HG02885 (cell line): Measurements from ENCODE around the gene GPR89A.
A peak's percentile ranks its signal among the peaks of the same experiment; 100 is the strongest.
"Not testable (repeated sequence)": the region's sequence is repeated elsewhere in the genome, so short reads cannot be mapped to it uniquely, and the experiment has no call there.

Experiments
- ATAC-seq: cut with Tn5 transposase; IDR thresholded peaks from one replicate; pipeline ENCODE4 v1.9.1; 2021; ENCODE audit warnings: mild to moderate bottlenecking; ENCODE audit not compliant: unreplicated experiment, poor library complexity

GPR89A gene

DNA sequence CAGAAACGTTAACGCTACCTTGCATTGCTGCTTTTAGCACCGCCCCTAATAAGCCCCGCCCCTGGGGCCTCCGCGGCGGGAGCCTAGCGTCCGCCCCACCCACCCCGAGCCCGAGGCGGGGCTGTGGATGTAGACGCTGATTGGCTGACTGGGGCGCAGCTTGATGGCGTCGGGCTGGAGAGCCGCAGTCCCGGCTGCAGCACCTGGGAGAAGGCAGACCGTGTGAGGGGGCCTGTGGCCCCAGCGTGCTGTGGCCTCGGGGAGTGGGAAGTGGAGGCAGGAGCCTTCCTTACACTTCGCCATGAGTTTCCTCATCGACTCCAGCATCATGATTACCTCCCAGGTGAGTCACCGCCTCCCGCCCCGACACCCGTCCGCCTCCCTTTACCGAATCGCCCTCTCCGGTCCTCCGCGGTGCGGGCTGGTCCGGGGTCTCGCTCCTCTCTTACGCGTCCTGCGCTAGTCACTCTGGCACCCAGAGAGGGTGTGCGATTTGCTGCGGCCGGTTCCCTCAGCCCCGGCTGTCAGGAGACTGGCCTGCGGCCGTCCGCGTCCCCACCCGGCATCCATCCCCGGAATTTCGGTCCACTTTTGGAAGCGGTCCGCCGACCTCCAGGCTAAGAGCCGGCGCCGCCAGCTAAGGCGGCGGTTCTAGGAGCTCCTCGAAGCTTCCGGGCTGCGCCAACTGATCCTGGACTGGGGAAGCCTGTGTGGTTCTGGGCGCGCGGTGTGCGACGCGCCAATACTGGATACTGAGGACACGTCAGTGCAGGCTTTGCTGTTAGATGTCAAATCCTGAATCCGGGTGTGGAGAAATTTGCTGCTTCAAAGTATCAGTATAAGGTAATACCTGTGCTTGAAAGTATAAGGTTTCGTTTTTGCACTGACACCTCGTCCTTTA lies at the start of gene GPR89A:
GPR89A (plus strand) TSS at position 156 of the 901 bp plus-strand sequence; CDS start at position 302, 146 bp downstream.
- peak; percentile 94 for ATAC-seq

DNA sequence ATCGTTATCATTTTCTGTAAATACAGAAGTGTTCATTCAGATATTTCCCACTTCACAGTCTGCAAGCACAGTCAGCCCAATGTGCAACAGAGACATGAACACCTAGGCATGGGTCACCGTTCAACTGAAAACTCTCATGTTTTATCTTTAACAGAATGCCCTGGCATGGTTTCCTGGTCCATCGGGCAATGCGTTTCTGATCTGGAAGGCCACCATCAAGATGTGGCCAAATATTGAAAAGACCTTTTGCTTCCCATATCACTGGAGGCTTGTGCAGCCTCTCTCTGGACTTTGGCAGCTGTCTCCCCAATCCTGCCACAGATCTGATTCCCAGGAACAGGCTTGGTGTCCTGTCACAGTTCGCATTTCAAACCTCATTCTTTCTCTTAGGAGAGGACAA lies 21.0 kb upstream of the GPR89A start:
- not testable (repeated sequence) for ATAC-seq

DNA sequence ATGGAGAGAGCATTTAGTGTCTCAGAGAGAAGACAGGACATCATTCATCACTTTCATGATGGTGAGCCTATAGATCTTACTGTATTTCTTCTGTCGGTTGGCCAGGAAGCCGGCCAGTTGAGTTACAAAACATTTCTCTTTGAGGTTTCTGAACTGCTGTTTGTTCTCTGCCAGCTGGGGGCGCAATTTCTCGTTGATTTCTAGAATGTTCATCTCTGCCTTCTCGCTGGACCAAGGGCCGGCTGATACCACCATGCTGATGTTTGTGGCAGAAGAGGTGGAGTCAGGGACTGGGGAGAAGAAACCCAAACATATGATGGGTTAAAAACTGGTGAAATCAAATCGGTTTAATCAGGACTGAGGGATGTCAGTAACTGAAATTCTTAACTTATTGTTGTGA lies 17.0 kb upstream of the GPR89A start:
- ATAC-seq, result not testable (repeated sequence)

DNA sequence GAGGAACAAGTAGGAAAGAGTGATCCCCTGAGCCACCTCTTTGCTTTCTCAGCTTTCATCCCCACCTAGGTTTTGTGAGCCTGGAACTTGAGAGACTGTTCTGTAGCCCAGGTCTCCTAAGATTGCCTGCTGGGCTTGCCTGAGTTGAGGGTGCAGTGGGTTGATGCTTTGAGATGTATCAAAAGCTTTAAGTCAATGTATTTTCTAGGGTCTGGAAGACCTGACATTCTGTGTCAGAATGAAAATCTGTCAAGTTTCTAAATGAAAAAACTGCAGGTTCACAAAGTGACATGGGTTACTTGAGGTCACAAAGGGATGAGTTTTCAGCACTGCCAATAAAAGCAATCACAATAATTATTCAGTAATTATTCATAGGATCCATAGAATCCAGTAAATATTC lies 15.4 kb upstream of the GPR89A start:
- ATAC-seq, result not testable (repeated sequence)

DNA sequence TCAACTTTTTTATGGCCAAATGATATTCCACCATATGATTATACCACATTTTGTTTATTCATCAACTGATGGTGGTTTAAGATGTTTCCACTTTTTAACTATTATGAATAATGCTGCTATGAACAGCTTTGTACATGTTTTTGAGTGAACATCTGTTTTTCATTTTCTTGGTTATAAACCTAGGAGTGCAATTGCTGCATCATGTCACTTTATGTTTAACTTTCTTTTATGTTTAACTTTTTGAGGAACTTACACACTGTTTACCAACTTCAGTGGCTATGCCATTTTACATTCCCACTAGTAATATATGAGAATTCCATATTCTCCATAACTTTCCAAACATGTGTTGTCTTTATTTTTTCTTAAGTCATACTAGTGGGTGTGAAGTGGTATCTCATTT lies 12.4 kb upstream of the GPR89A start:
- ATAC-seq, result not testable (repeated sequence)

DNA sequence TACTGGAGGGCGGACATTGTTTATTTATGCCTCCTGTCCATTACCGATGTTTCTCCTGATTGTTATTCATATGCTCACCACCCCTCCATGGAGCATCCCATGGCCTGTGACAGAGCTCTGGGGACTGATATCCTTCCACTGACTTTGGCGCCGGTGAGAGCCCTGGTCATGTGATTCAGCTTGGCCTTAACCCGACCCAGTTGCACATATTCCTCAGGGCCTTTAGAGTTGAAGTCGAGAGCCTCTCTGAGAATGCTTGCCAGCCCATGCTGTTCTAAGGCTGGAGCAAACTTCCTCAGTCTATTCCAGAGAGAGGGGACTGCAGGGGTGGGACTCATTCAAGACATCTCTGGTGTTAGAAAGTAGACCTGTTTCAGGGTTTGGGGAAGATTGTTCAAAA lies 11.6 kb upstream of the GPR89A start:
- ATAC-seq, result not testable (repeated sequence)

DNA sequence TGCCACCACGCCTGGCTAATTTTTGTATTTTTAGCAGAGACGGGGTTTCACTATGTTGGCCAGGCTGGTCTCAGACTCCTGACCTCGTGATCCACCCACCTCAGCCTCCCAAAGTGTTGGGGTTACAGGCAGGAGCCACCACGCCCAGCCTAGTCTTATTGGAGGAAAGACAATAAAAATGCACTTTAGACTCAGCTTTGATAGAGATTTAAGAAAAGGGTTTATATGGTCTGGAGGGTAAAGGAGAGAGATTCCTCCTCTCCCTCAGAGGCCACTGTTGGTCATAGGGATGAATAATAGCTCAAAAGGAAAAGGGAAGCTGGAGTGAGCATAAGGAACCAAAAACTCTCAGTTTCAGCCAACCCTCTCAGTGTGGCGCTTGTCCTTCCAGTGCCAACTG lies 8.4 kb upstream of the GPR89A start:
- ATAC-seq, result not testable (repeated sequence)

DNA sequence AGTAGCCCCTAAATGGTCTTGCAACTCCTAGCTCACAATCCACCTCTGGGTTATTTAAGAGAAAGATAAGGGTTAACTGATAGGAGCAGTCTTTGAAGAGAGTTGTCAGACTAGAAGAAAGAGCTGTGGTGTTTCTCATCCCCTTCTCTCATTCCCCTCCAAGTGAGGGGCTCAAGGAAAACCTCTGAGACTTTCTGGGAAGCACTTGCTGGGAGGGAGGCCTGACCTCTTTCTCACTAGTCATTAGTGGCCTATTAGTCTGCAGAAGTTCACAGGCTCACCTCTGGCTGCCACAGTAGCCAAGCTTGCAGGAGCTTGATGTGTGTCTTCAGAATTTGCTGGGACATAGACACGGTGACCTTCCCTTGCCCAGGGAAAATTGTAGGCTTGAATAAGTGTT lies 6.2 kb upstream of the GPR89A start:
- no peak for ATAC-seq

DNA sequence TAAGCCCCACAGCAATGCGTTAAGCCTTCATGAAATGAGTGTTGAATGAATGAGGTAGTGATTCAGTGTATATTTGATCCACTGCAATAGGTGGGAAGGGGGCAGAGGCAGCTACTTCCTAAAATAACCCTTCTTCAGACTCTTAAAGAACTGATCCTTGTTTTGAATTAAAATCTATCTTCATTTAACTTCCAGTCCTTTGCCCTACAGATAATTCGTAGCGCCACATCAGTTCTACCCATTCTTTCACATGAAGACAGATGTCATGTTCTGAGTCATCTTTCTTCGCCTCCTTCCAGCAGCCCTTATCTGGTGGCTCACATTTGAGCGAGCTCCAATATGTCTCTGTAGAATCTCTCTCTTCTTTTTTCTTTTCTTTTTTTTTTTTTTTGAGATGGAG lies 948 bp upstream of the GPR89A start:
- not testable (repeated sequence) for ATAC-seq

DNA sequence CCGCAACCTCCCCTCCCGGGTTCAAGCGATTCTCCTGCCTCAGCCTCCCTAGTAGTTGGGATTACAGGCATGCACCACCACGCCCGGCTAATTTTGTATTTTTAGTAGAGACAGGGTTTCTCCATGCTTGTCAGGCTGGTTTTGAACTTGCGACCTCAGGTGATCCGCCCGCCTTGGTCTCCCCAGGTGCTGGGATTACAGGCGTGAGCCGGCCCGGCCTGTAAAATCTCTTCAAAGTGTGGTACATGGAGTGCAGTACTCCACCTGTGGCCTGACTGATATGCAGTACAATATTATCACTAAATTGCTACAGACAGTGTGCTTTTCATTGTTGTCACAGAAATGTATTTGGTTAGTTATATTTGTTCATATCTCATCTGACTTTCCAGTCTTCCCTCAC lies 499 bp upstream of the GPR89A start:
- not testable (repeated sequence) for ATAC-seq

DNA sequence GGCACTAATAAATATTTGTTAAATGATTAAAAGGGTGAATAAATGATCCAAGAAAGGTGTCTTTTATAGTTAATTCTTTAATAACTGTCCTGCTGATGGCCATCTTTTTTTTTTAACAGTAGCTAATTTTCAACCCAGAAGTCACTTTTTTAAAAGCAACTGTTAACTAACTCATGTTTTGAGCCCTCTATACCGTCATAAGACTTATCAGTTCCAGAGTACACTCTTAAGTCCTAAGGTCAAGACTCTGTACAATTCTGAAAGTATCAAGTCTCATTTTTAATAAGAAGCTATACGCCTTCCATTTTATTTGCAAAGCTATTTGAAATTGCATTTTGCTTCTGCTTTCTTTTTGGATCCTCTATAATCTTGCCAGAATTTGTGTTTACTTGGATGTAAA lies 3.0 kb downstream of the GPR89A start:
- ATAC-seq, result not testable (repeated sequence)

DNA sequence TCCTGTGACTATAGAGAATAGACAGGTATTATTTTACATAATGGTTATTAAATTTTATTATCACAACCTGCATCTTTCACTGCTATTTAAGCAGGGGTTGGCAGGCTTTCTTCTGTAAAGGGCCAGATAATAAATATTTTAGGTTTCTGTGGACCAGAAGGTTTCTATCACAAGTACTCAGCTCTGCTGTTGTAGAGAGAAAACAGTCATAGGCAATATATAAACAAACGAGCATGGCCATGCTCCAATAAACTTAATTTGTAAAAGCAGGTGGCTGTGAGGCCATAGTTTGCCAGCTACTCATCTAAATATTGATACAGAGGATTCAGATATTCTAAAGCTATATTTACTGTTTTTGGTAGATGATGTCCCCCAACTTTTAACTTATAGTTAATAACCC lies 12.3 kb downstream of the GPR89A start:
- not testable (repeated sequence) for ATAC-seq

DNA sequence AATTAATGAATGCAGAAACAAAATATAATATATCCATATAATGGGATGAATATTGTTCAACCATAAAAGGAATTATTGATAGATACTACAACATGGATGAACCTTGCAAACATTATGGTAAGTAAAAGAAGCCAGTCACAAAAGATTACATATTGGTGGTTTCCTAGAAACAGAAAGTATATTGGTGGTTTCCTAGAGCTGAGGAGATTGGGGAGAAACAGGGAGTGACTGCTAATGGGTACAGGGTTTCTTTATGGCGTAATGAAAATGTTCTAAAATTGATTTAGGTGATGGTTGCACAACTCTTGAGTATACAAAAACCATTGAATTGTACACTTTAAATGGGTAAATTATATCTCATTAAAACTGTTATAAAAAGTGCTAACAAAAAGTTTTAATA lies 14.4 kb downstream of the GPR89A start:
- ATAC-seq, result not testable (repeated sequence)

DNA sequence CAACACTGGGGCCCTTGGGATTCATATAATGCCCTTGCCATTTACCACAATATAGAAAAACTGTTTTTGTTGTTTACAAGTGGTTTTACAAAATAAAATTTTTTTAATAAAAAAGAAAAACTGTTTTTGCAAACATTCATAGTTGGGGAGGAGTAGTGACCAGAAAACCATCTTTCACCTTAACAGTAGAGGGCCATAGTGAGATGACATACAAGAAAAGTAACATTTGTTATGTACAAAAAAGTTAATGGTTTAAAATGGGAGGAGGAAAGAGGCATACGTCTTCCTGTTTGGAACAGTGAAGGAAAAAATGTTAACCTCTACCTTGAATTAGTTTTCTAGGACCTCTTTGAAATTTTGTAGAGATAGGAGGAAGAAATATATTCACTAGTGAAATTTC lies 28.4 kb downstream of the GPR89A start:
- ATAC-seq, result not testable (repeated sequence)

DNA sequence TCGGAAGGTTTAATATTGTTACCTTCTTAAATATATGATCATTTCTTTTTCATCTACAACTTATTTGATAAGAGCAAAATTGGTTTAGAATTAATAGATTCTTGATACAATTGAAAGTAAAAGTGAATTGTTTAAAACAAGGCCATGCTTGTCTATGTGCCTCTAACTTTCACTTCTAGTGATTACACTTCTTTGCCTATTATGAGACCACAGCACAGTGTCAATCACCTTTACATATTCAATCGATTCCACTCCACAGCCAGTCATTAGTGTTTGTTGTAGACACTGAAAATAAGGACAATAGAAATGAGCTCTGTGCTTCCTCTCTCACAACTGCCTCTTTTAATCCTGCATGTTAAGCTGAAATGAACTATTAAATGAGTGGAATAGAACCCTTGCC lies 34.1 kb downstream of the GPR89A start:
- ATAC-seq, result not testable (repeated sequence)

DNA sequence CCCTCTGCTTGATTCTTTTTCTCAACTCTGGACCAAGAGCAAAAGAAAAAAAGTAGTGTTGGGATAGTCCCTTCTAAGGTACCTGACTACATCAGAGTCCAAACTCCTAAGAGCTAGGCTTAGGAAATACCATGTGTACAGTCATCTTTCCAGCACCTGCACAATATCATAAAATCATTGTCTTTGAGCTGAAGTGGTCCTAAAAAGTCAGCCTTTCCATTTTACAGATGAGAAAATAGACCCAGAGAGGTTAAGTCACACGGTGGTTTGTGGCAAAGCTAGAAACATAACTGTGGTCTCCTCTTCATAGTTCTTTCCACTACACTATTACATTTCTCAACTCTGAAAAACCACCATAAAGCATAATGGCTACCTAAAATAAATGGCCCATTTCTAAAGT lies 36.2 kb downstream of the GPR89A start:
- ATAC-seq, result peak; percentile 59

DNA sequence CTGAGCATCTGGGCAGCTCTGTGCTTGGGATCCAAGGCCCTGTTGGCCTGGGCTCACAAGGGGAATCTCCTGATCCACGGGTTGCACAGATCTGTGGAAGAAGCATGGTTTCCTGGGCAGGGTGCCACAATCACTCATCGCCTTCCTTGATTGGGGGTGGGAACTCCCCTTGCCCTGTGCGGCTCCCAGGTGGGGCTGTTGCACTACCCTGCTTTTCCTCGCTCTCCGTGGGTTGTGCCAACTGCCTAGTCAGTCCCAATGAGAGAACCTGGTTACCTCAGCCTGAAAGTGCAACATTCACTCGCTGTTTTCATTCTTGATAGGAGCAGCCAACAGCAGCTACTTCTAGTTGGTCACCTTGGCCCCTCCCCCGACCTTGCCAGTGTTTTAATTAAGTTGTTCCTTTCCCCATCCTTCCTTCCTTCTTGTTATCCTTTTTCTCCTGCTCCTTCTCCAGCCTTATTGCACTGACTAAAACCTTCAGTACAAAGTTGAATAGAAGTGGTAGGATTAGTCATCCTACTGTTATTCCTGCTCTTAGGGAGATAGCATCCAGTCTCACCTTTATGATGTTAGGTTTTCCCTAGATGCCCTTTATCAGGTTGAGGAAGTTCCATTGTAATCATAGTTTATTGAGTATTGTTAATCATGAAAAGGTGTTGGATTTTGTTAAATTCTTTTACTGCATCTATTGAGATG lies 48.6 kb downstream of the GPR89A start:
- ATAC-seq, result not testable (repeated sequence)

DNA sequence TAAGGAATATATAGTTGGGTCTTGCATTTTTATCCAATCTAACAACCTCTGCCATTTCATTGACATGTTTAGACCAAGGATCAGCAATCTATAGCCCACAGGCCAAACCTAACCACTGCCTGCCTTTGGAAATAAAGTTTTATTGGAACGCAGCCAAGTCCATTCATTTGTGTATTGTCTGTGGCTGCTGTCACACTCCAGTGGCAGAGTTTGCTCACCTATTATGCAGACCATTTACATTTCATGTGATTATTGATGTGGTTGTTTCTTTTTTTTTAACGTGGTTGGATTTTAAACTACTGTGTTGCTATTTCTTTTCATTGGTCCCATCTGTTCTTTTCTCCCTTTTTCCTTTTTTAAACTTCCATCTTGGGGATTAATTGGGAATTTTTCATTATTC lies 54.7 kb downstream of the GPR89A start:
- ATAC-seq, result not testable (repeated sequence)

DNA sequence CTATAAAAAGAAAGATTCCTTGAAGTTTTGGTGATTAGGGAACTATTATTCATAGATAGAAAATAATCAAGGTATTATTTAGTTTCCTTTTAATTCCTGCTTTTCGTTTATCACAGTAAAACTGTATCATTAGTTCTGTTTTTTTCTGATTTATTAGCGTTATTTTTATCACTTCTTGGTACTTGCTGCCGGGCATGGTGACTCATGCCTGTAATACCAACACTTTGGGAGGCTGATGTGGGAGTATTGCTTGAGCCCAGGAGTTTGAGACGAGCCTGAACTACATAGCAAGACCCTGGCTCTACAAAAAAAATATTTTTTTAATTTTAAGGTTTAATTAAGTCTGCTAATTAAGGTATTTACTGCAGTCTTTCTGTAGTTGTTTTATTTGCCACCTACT lies 57.2 kb downstream of the GPR89A start:
- not testable (repeated sequence) for ATAC-seq

DNA sequence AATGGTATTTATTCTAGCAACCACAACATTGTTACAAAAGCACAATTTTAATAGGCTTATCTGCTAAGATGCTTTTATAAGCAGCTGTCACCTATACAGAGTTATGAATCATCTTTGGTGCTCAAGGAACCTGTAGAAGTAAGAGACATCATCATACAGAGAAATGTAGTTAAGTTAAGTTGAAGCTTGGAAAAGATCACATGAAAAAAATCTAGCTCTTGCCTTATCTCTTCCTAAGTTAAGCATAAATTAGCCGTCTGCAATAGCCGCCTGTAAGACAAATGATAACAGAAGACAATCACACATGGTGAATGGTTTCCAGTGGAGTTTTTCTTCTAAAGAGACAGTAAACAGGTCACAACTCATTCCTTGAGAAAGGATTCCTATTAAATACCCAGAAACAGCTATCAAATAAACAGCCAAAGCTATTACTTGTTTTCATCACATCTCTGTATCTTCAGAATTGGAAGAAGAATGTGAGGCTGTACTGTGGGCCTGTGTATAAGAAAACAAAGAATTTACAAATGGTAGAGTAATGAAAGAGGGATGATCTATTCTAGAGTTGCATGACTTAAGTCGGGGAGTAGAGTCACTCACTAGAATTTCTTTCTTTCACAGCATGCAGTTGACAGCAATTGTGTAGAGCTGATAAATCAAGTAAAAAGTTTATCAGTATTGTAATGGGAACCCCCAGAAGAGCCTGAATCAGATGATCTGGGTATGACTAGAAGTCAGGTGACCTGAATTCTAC lies 63.4 kb downstream of the GPR89A start:
- ATAC-seq, result not testable (repeated sequence)

DNA sequence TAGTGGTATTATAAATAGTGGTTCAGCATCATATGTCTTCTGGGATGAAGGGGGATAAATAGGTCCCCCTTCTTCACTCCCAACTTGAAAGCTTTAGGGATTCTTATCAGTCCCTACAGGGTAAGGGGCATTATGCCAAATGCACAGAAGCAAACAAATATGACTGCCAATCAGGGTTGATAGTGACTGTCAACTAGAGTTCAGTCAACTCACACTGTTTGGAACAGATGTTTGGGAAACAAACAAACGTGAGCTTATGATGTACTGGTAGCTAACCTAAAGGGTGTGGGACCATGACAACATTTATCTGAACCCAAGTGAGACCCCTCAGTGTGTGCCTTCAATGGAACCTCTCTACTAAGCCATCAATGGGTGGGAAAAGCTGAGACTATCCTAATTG lies 65.4 kb downstream of the GPR89A start:
- ATAC-seq, result not testable (repeated sequence)
